Suprapubic skin (tissue), 3 donors: Measurements from ENCODE around the gene CD1C.

Experiments
- CTCF ChIP-seq, 2 donors: fragments of 200-600 bp in 1 of 2; fragments of 450-650 bp in 1 of 2; sonication (generic) in 1 of 2; IDR thresholded peaks; one replicate each; pipeline ENCODE4 v1.5.1; 2016 to 2019; ENCODE audit warnings: antibody characterized with exemption in 2 of 2, mild to moderate bottlenecking in 1 of 2, moderate library complexity in 1 of 2
- EP300 ChIP-seq: sonication (generic); formaldehyde crosslinking; IDR thresholded peaks from one replicate; pipeline ENCODE4 v1.6.1; 2017; ENCODE audit warnings: antibody characterized with exemption
- POLR2A ChIP-seq, 2 donors: fragments of 450-650 bp; IDR thresholded peaks; one replicate each; pipeline ENCODE4 v1.6.1; 2017; ENCODE audit warnings: antibody characterized with exemption in 2 of 2, mild to moderate bottlenecking in 2 of 2, moderate library complexity in 2 of 2

GRCh38 chr1:158295791-158296190 lies 6.1 kb downstream of the CD1C start:
- TF ChIP-seq CTCF (IDR thresholded peaks at IDR 0.05) (no peak), EP300 (no peak), POLR2A (IDR thresholded peaks at IDR 0.05) (no peak)
